Heart left ventricle (tissue), 16 donors: ENCODE measurements around the gene TNRC18. TPM values are rescaled to one million over a fixed set of nuclear protein-coding genes. Genes with fewer than 3 reads are reported as not detected.
"Not testable (repeated sequence)": the region's sequence is repeated elsewhere in the genome, so short reads cannot be mapped to it uniquely, and the experiment has no call there.

Source experiments
- ATAC-seq, 4 donors: fragments of 200-7000 bp; cut with Tn5 transposase; one replicate each; pipeline ENCODE4 v1.9.1; 2020 to 2022; ENCODE audit warnings: moderate library complexity in 4 of 4, mild to moderate bottlenecking in 3 of 4, moderate number of reproducible peaks in 1 of 4
- DNase-seq, 5 donors: peaks; one replicate each; pipeline ENCODE4 v3.0.0-alpha.2; 2020
- H3K27ac ChIP-seq, 12 donors: fragments of 200-600 bp; sonication (generic) in 4 of 12; one replicate each; pipeline versions ENCODE4 v1.5.0 to v1.8.0; 2016 to 2022; ENCODE audit warnings: mild to moderate bottlenecking in 2 of 12
- H3K27me3 ChIP-seq, 9 donors: fragments of 200-600 bp; sonication (generic) in 2 of 9; one replicate each; pipeline versions ENCODE4 v1.5.1 to v1.8.0; 2016 to 2022; ENCODE audit warnings: mild to moderate bottlenecking in 3 of 9
- H3K36me3 ChIP-seq, 9 donors: fragments of 200-600 bp; sonication (generic) in 2 of 9; one replicate each; pipeline versions ENCODE4 v1.5.0 to v1.8.0; 2018 to 2022; ENCODE audit warnings: mild to moderate bottlenecking in 2 of 9
- H3K4me1 ChIP-seq, 12 donors: fragments of 200-600 bp; sonication (generic) in 4 of 12; one replicate each; pipeline versions ENCODE4 v1.5.0 to v1.8.0; 2016 to 2022; ENCODE audit warnings: mild to moderate bottlenecking in 3 of 12
- H3K4me3 ChIP-seq, 12 donors: fragments of 200-600 bp; sonication (generic) in 4 of 12; one replicate each; pipeline versions ENCODE4 v1.5.0 to v1.8.0; 2017 to 2022; ENCODE audit warnings: mild to moderate bottlenecking in 9 of 12, moderate library complexity in 4 of 12
- H3K9me3 ChIP-seq, 12 donors: fragments of 200-600 bp; sonication (generic) in 4 of 12; one replicate each; pipeline versions ENCODE4 v1.5.0 to v1.8.0; 2016 to 2022; ENCODE audit warnings: mild to moderate bottlenecking in 1 of 12
- POLR2A ChIP-seq, 2 donors: fragments of 450-650 bp; IDR thresholded peaks; one replicate each; pipeline ENCODE4 v1.6.1; 2017; ENCODE audit warnings: antibody characterized with exemption in 2 of 2, mild to moderate bottlenecking in 2 of 2, moderate library complexity in 2 of 2
- WGBS, 4 donors: extraction: QIAGEN DNeasy Blood & Tissue Kit in 2 of 4; methylation state at CpG; one replicate each; pipeline versions ENCODE4 v1.1.5 to v1.1.7; 2013 to 2018; 5-methylcytosine and 5-hydroxymethylcytosine counted together
- intact Hi-C, 10 donors: fragments of 100-400 bp; cut with DNase I; formaldehyde crosslinking; loops; one replicate each; pipeline versions ENCODE4 v1.11.1 to v1.14.2; 2022
- polyA plus RNA-seq, 2 donors: library from polyadenylated mRNA; stranded (reverse); fragments of 200-250 nt; gene quantifications; one replicate each; pipeline ENCODE4 v1.2.3, GENCODE V29; 2013
- total RNA-seq, 9 donors: library from RNA; depleted of rRNA in 2 of 9; stranded (reverse); fragments of >200 nt in 2 of 9; fragmentation: NEBNext Ultra II Directional in 3 of 9; extraction: Animal tissue kit (Norgen Biotek cat#: 25700) in 3 of 9; gene quantifications; one replicate each; pipeline versions ENCODE4 v1.1.0 to v1.2.4, GENCODE V29; 2016 to 2023
- TF ChIP-seq, protein P1 (sequence below), 12 donors: fragments of 200-600 bp; sonication (generic) in 4 of 12; IDR thresholded peaks; one replicate each; pipeline versions ENCODE4 v1.5.0 to v1.8.0; 2018 to 2022; ENCODE audit warnings: antibody characterized with exemption in 12 of 12, mild to moderate bottlenecking in 5 of 12
- donor health status: ischemic (EF 13 %, LVEDD 7.1; RV severe dilation, severe dysfunction).
- donor health status: healthy with polysubstance abuse.
- donor health status: DM: no; HTN: yes; CAD: no.
- donor health status: DM: no; HTN: no; CAD: no.
- donor health status: ischemic (EF 25% LVEDD 6.9; RV normal size, moderate dysfunction).
- donor health status: ischemic (EF 25% LVEDD 5.7; RV mildly dilated, moderate dysfunction).
- donor health status: healthy.
- donor health status: DM: yes; HTN: yes; CAD: no.
- donor health status: ischemic (EF 35%, LVEDD 5.7; RV mildly dilated, moderate dysfunction).
- donor health status: nonischemic (EF 11% LVEDD 7.7; RV severe dilation, severe dysfunction).
- donor health status: DM: yes; HTN: yes; CAD: no.
- donor health status: PGD.
- donor health status: ischemic (EF 29% LVEDD 5.4; RV normal size, mild dysfunction).
- donor health status: nonischemic (EF 23%, LVEDD 6.1; RV moderate dilation, normal function).

The TNRC18 gene
- total and polyA plus RNA-seq, 11 donors: 23.4 to 66.6 (median 33.7) TPM

- H3K27ac ChIP-seq: peak overlapping the region in 1 of 12 donors; percentile 34
- no peaks in the 10 kb centered on the region for H3K9me3 ChIP-seq
- ATAC-seq: peak in 3 of 4 donors; percentile 12 to 47 (median 21)
- H3K36me3 ChIP-seq: no peaks in the 10 kb centered on the region
- WGBS, 4 donors: 16 to 38% (median 20%) methylated on average over 15 to 46 of the region's 46 CpGs
- TF ChIP-seq POLR2A (IDR thresholded peaks at IDR 0.05): no peak
- TF ChIP-seq, protein P1, sequence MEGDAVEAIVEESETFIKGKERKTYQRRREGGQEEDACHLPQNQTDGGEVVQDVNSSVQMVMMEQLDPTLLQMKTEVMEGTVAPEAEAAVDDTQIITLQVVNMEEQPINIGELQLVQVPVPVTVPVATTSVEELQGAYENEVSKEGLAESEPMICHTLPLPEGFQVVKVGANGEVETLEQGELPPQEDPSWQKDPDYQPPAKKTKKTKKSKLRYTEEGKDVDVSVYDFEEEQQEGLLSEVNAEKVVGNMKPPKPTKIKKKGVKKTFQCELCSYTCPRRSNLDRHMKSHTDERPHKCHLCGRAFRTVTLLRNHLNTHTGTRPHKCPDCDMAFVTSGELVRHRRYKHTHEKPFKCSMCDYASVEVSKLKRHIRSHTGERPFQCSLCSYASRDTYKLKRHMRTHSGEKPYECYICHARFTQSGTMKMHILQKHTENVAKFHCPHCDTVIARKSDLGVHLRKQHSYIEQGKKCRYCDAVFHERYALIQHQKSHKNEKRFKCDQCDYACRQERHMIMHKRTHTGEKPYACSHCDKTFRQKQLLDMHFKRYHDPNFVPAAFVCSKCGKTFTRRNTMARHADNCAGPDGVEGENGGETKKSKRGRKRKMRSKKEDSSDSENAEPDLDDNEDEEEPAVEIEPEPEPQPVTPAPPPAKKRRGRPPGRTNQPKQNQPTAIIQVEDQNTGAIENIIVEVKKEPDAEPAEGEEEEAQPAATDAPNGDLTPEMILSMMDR (IDR thresholded peaks at IDR 0.05): no peak
- intact Hi-C loops: no loop called here
- H3K27me3 ChIP-seq: peaks cover 0 to 17% (median 3%) of the 10 kb centered on the region in 9 donors
- no peak for DNase-seq
- H3K4me3 ChIP-seq: peak overlapping the region; percentile 17 to 65 (median 50)
- peaks cover 0 to 13% (median 5%) of the 10 kb centered on the region in 12 donors for H3K4me1 ChIP-seq
These were observed 140.0 kb downstream of the TNRC18 start for GRCh38 chr7:5283421-5284303.

DNA sequence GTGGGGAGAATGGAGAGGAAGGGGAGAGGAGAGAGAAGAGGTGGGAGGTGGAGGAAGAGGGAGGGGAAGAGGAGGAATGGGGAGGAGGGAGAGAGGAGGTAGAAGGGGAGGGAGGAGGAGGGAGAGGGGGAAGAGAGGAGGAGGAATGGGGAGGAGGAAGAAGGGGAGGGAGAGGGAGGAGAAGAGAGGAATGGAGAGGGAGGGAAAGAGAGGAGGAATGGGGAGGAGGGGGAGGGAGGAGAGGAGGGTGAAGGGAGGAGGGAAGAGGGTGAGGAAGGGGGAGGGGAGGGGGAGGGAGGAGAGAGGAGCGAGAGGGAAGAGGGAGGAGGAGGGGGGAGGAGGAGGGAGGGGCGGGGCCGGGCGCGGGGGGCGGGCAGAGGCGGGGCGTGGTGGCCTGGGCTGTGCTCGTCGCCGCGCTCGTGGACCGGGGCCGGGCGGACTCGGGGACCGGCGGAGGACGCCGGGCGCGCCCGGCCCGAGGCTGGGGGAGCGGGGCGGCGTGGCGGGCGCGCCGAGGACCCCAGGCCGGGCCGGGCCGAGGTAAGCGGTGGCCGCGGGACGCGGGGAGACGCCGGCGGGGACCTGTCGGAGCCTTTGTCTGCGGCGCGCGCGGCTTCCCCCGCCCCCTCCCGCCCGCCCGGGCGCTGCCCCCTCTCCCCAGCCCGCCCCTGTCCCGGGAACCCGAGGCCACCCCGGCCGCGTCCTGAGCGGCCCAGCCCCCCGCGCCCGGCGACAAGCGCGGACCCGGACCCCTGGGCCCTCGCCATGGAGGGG, 140.9 kb downstream of the TNRC18 start, which contains the start of gene SLC29A4:
Gene SLC29A4, plus strand, starts transcription at position 401 of the 774 bp plus-strand sequence. CDS start 4,874 bp downstream, outside the sequence.
- H3K4me3 ChIP-seq: peak within 1 kb of the TSS; percentile 17 to 65 (median 50)
- no peaks in the 10 kb centered on the region for H3K36me3 ChIP-seq
- ATAC-seq (peak in 3 of 4 donors; percentile 64 to 74 (median 72)), DNase-seq (peak in 4 of 5 donors; percentile 46 to 55 (median 50))
- H3K4me1 ChIP-seq: peaks cover 0 to 13% (median 5%) of the 10 kb centered on the region in 12 donors
- peak within 1 kb of the TSS in 1 of 12 donors; percentile 34 for H3K27ac ChIP-seq
- TF ChIP-seq, protein P1 (IDR thresholded peaks at IDR 0.05): no peak
- no peak for TF ChIP-seq POLR2A (IDR thresholded peaks at IDR 0.05)
- peaks cover 0 to 17% (median 3%) of the 10 kb centered on the region in 9 donors for H3K27me3 ChIP-seq
- intact Hi-C loops: no loop called here
- no peaks in the 10 kb centered on the region for H3K9me3 ChIP-seq
- WGBS, 4 donors: 0 to 1% (median 1%) methylated on average over 25 to 68 of the region's 69 CpGs

DNA sequence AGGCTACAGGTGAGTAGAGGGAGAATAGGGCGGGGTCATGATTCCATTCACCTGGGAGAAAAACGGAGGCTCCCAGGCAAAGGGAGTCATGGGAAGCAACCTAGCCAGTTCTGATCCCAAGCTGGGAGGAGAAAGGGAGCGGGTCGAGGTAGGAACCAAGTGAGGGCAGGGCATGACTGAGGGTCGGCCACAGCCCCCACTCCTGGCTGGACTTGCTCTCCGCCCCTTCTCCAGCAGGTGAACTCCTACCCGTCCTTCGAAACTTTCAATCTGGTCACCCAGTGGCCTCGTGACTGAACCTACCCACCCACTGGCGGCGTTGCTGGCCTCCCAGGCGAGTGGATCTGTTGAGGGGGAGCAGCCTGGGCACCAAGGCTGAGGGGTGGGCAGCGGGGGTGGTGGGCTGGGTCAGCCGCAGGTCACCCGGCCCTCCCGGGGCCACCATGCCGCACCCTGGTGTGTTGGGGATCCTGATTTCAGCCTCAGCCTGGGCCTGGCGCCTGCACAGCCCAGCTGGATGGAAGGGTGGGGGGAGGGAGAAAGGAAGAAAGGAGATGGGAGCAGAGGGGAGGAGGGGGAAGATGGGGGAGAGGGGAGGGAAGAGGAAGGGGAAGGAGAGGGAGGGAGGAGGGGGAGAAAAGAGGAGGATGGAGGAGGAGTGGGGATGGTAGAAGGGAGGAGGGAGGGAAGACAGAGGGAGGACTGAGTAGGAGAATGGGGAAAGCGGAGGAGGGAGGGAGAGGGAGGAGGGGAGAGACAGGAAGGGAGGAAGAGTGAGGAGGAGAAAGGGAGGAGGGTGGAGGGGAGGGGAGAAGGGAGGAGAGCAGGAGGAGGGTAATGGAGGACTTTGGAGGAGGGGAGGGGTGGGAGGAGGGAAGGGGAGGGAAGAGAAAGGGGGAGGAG, 141.8 kb downstream of the TNRC18 start:
- H3K36me3 ChIP-seq, H3K27ac ChIP-seq, H3K9me3 ChIP-seq, H3K4me3 ChIP-seq, DNase-seq, intact Hi-C loops: not testable (repeated sequence)
- ATAC-seq: peak in 2 of 4 donors; percentile 5 to 14
- Histone ChIP-seq H3K27me3 (peaks cover 0 to 17% (median 3%) of the 10 kb centered on the region in 9 donors), H3K4me1 (peaks cover 0 to 13% (median 5%) of the 10 kb centered on the region in 12 donors)
- WGBS, 4 donors: 39 to 69% (median 57%) methylated on average over 11 to 19 of the region's 19 CpGs

DNA sequence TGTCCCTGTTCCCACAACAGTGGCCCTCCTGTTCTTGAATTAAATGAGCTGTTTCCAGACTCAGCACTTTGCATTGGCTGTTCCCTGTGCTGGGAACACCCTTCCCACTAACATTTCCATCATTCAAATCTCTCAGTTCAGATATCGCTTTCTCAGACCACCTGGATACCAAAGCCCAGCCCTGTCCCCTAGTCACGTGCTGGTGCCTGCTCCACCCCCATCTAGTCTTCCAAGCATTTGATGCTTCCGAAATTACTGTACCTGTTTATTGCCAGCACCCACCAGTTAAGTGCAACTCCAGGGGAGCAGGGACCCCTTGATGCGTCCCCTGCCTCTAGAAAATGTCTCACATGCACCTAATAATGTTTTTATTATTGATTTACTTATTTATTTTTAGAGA, 143.9 kb downstream of the TNRC18 start:
- H3K27ac ChIP-seq: no peak overlapping the region
- no peaks in the 10 kb centered on the region for H3K36me3 ChIP-seq
- ATAC-seq (no peak), DNase-seq (no peak)
- 78 to 87% (median 83%) methylated on average over 4 of the region's 4 CpGs for WGBS, 4 donors
- peaks cover 0 to 18% (median 5%) of the 10 kb centered on the region in 12 donors for H3K4me1 ChIP-seq
- no peak for TF ChIP-seq POLR2A (IDR thresholded peaks at IDR 0.05)
- TF ChIP-seq, protein P1 (IDR thresholded peaks at IDR 0.05): no peak
- no peaks in the 10 kb centered on the region for H3K9me3 ChIP-seq
- H3K4me3 ChIP-seq: no peak overlapping the region
- peaks cover 0 to 17% (median 3%) of the 10 kb centered on the region in 9 donors for H3K27me3 ChIP-seq
- intact Hi-C loops: no loop called here
